ENCODE measurements around the gene CA14. TPM values are rescaled to one million over a fixed set of nuclear protein-coding genes. Genes with fewer than 3 reads are reported as not detected.

The CA14 gene
- total RNA-seq, 1 donor from 2014 or later = not detected

- Histone ChIP-seq H3K4me3 (no peak overlapping the region), H3K4me1 (peaks cover 18% of the 10 kb centered on the region), H3K27ac (no peak overlapping the region), H3K9me3 (no peaks in the 10 kb centered on the region), H3K36me3 (no peaks in the 10 kb centered on the region), H3K27me3 (no peaks in the 10 kb centered on the region)
- no peak for DNase-seq (ENCODE audit: extremely low spot score in 2 of 2)
- TF ChIP-seq CTCF (IDR thresholded peaks at IDR 0.05) = no peak
- TF ChIP-seq POLR2A (IDR thresholded peaks at IDR 0.05) = no peak
- no peak for TF ChIP-seq POLR2AphosphoS5 (IDR thresholded peaks at IDR 0.05; ENCODE audit: insufficient read depth in 1 of 2, low read depth in 1 of 2)
- intact Hi-C loops (cut with DNase I) = no loop called here
Observed at GRCh38 chr1:150237746-150238145, 19.8 kb upstream of the CA14 start.

GRCh38 chr1:150243003-150243402 is 14.6 kb upstream of the CA14 start:
- intact Hi-C loops (cut with DNase I) = no loop called here
- DNase-seq (ENCODE audit: extremely low spot score in 2 of 2) = no peak
- Histone ChIP-seq H3K4me3 (no peak overlapping the region), H3K36me3 (no peaks in the 10 kb centered on the region), H3K4me1 (no peaks in the 10 kb centered on the region), H3K9me3 (no peaks in the 10 kb centered on the region), H3K27me3 (no peaks in the 10 kb centered on the region), H3K27ac (no peak overlapping the region)
- TF ChIP-seq POLR2AphosphoS5 (IDR thresholded peaks at IDR 0.05; ENCODE audit: insufficient read depth in 1 of 2, low read depth in 1 of 2) = no peak

DNA sequence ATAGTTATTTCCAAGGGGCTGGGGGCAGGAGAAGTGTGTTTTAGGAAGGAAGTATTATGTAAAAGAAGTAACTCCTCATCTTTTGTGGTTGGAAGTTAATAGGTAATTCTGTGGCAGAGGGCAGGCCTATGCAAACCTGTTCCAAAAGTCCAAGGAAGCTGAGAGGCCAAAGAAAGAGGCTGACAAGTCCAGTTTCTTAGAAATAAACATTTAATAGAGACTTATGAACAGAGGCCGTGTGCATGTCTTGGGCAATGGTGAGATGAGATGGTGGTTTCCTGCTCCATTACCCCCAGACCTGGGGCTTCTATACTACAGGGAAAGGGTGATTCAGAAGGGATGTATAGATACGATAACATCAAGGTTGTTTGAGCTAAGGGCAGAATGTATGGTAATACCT is 7.6 kb upstream of the CA14 start:
- Histone ChIP-seq H3K27ac (no peak overlapping the region), H3K9me3 (no peaks in the 10 kb centered on the region), H3K4me1 (no peaks in the 10 kb centered on the region), H3K36me3 (no peaks in the 10 kb centered on the region), H3K4me3 (no peak overlapping the region), H3K27me3 (no peaks in the 10 kb centered on the region)
- TF ChIP-seq POLR2AphosphoS5 (IDR thresholded peaks at IDR 0.05; ENCODE audit: insufficient read depth in 1 of 2, low read depth in 1 of 2) (no peak), POLR2A (IDR thresholded peaks at IDR 0.05) (no peak), CTCF (IDR thresholded peaks at IDR 0.05) (no peak)
- intact Hi-C loops (cut with DNase I) = no loop called here
- no peak for DNase-seq (ENCODE audit: extremely low spot score in 2 of 2)

DNA sequence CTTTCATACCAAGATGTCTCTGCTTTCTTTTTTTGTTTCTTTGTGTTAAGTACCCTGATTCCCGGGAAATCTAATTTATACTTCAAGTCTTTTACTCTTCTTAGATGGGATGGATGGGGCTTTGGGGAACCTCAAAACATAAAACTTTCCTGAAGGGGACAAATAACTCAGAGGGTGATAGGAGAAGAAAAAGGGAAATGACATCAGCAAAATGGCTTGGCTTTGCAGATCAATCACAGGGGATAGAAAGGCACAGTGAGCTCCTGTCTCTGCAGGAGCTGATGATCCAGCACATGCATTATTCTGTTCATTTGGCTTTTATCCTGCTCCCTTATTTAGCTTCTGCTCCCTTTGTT is 1.4 kb upstream of the CA14 start:
- DNase-seq (ENCODE audit: extremely low spot score in 2 of 2) = no peak
- Histone ChIP-seq H3K4me1 (peaks cover 23% of the 10 kb centered on the region), H3K36me3 (no peaks in the 10 kb centered on the region), H3K27me3 (no peaks in the 10 kb centered on the region), H3K9me3 (no peaks in the 10 kb centered on the region), H3K4me3 (peak overlapping the region; percentile 12 to 37), H3K27ac (no peak overlapping the region)
- TF ChIP-seq POLR2AphosphoS5 (IDR thresholded peaks at IDR 0.05; ENCODE audit: insufficient read depth in 1 of 2, low read depth in 1 of 2) (no peak), POLR2A (IDR thresholded peaks at IDR 0.05) (no peak), CTCF (IDR thresholded peaks at IDR 0.05) (no peak)
- intact Hi-C loops (cut with DNase I) = no loop called here

- DNase-seq (ENCODE audit: extremely low spot score in 2 of 2) = no peak
- H3K9me3 ChIP-seq = no peaks in the 10 kb centered on the region
- H3K4me1 ChIP-seq = peaks cover 23% of the 10 kb centered on the region
- intact Hi-C loops (cut with DNase I) = no loop called here
- no peak for TF ChIP-seq POLR2AphosphoS5 (IDR thresholded peaks at IDR 0.05; ENCODE audit: insufficient read depth in 1 of 2, low read depth in 1 of 2)
- TF ChIP-seq POLR2A (IDR thresholded peaks at IDR 0.05) = no peak
- no peak for TF ChIP-seq CTCF (IDR thresholded peaks at IDR 0.05)
- H3K4me3 ChIP-seq = peak overlapping the region in 1 of 2 donors; percentile 37
- H3K36me3 ChIP-seq = no peaks in the 10 kb centered on the region
- no peak overlapping the region for H3K27ac ChIP-seq
- no peaks in the 10 kb centered on the region for H3K27me3 ChIP-seq
Observed at GRCh38 chr1:150256554-150257341, 826 bp upstream of the CA14 start.

Measured in vagina (tissue), 2 donors.